GM18907 (cell line): ENCODE measurements around the gene CLIC2.

Experiments used
- ATAC-seq: cut with Tn5 transposase; IDR thresholded peaks from one replicate; pipeline ENCODE4 v1.9.1; 2021; ENCODE audit warnings: mild to moderate bottlenecking, moderate library complexity; ENCODE audit not compliant: unreplicated experiment

CLIC2 gene

DNA sequence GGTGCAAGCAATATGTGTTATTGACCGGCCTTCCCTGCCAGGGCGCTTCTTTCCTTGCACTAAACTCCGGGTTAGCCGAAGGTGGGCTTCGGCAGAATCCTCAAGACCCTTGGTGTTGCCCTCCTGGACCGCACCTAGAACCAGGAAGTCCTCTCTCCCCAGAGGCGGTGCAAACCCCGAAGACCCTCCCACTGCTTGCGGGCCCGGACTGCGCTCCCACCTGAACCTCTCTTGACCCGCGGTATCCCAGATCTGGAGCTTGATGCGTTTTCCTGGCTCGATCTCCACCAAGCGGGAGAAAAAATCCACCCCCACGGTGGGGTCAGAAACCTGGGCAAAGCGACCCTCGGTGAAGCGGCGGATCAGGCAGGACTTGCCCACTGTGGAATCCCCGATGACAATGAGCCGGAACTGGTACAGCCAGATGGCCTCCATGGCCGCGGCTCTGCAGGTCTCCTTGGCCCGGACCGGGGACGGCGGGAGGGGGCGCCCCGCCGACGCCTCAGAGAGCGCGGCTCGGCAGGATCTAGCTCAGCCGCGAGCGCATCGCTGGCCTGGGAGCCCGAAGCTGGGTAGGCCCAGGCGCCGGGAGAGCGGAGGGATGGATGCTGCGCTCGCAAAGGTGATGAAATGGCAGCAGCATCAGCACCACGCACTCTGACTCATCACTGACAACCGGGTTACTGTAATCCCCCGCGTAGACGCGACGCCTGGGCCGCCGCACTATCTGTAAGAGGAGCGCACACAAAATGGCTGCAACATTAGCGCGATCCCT lies 70.4 kb downstream of the CLIC2 start, which contains the start of gene RAB39B:
RAB39B (minus strand) TSS at position 638 of the 775 bp plus-strand sequence; CDS start at position 435, 203 bp downstream.
- peak; percentile 93 for ATAC-seq

DNA sequence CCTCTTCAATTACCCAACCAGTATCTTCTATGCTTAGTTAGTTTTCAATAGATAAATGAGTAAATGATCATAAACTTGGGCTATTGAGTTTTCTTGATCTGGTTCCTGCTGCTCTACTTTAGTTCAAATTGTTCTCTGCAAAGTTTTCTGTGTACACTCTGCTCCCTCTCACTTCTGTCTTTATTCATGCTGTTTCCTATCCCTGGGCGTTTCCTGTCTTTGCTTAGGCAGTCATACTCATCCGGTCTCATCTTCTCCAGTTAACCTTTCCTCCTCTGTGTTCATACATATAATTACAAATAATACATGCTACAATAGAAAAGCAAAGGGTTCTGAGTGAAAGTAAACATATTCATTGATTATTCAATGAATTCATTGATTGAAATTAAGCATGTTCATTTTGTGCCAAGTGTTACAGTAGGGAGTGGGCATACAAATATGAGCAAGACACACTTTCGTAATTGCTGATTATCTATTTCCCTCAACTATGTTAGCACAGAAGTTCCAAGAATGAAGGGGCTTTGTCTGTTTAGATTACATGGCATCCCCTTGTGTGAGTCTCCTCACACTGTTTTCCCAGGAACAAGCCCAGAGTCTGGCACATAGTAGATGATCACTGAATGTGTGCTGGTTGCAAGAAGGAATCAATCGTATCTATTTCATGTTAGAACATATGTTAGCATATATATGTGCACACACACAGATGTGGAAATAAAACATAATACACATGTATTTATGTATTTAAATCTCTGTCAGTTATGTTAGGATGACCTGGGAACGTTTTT lies 71.3 kb downstream of the CLIC2 start:
- ATAC-seq: peak; percentile 7

DNA sequence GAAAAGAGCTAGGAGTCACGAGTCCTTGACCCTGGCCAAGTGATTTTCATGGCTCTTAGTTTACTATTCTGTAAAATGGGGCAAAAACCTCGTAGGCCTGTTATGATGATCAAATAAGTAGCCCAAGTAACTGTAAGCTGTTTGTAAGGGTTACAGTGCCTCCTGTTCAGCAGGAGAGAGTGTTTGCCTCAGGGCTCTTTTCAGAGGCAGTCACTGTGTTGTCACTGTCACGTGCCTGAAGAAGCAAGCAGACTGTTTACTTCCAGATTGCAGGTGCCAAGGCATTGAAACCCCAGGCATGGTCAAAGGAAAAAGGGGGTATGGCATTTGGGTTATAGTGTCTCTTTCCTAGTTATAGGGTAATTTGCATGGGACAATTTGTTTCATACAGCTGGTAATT lies 74.7 kb downstream of the CLIC2 start:
- ATAC-seq: no peak

DNA sequence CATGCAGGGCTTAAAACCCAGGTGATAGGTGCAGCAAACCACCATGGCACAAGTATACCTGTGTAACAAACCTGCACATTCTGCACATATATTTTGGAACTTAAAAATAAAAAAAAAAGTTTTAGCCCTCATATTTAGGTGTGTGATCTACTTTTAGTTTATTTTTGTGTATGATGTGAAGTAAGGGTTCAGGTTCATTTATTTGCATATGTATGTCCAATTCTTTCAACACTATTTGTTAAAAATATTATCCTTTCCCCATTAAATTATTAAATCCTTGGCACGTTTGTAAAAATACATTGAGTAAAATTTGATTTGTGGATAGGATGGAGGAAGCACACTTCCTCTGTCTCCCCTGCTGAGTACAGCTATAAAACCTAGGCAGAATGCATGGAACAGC lies 83.0 kb downstream of the CLIC2 start:
- ATAC-seq: no peak

DNA sequence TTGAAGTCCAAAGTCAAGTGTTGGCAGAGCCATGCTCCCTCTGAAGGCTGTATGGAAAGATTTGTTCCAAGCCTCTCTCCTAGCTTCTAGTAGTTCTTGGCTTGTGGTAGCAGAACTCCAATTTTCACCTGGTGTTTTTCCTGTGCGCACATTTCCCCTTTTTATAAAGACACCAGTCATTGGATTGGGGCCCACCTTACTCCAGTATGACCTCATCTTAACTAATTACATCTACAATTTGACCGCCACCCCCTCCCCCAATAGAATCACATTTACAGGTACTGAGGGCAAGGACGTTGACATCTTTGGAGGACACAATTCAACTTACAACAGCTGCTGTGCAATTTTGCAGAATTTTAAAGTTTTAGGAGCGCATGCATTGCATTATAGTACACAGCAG lies 86.9 kb downstream of the CLIC2 start:
- no peak for ATAC-seq

DNA sequence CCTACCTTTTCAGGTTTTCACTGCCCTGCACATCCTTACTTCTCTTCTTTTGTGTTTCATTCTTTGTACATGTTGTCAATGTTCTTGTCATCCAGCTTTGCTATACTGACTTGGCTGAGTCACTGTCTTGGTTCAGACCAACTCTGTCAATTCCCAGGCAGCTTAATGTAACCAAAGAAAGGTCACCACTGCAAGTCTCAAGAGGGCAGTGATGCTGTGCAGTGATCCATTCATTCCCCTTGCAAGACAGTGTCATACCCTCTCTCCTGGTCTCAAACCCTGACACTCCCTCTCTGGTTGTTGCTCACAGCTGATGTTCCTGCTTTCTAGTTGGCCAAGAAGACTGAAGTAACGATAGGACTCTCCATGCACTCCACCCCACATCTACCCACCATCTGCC lies 87.7 kb downstream of the CLIC2 start:
- no peak for ATAC-seq

DNA sequence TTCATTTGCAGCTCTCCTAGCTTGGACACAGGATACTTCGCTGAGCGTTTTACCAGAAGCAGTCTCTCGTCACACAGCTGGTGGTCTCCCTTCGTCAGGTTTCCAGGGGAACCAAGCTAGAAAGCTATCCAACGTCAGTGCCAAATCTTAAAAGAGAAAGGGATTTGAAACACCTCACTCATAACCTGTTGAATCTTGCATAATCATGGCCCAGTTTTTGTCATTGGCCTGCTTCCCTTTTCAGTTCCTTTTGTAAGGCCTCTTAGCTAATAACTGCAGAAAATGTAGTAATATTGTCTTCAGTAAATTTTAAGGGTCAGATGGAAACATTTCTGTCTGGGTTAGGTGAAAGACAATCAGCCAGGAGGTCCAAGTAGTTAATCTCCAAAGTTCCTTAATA lies 92.1 kb downstream of the CLIC2 start:
- ATAC-seq: no peak

DNA sequence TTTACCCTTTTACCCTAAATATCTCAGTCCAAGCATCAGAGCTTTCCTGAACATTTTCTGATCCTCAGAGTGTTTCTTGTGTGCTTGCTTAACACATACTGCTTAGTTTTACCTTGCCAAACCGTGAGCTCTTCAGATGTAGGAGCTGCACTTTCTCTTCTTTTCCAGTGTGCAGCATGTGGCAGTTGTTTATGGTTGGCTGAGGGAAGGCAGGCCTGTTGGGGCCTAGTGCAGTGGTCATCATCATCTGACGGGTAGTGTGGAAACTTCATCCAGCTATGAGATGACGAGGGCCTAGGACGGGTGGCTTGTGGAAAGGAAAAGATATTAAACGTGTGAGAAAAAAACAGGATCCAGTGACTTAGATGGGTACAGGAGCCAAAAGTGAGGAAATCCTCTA lies 96.7 kb downstream of the CLIC2 start:
- ATAC-seq: no peak

DNA sequence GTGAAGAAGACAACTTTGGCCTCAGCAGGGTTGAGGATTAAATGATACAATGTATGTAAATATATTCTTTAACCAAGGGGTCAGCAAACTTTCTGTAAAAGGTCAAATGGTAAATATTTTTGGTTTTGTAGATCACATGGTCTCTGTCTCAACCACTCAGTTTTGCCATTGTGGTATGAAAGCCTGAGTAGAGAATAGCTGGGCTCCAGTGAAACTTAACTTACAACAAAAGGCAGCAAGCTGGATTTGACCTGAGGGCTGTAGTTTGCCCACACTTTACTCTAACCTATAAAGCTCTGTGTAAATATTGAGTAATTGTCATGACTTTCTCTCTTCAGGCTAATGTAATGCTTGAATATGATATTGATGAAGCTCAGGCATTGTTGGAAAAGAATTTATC lies 98.5 kb downstream of the CLIC2 start:
- ATAC-seq: no peak

DNA sequence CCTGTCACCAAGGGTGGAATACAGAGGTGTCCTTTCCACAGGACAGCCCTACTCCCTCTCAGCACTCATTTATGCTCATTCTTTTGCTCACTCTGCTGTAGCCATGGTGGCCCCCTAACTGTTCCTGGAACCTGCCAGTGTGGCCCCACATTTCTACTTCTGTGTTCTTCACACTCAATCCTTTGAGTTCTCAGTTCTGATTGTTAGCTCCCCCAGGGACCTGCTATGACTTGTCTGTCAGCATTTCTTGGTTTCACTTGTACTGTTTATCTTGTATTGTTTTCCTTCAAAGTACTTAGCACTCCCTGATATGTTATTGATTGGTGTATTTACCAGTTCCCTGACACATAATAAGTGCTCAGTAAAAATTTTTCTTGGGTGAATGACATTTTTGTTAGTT lies 103.3 kb downstream of the CLIC2 start:
- ATAC-seq: peak; percentile 74
